HG02798 (cell line): ENCODE data around the gene C2.
"Not testable (repeated sequence)": the region's sequence is repeated elsewhere in the genome, so short reads cannot be mapped to it uniquely, and the experiment has no call there.

Experiments used
- ATAC-seq: cut with Tn5 transposase; IDR thresholded peaks from one replicate; pipeline ENCODE4 v1.9.1; 2021; ENCODE audit warnings: mild to moderate bottlenecking; ENCODE audit not compliant: unreplicated experiment, poor library complexity

The C2 gene

GRCh38 chr6:31972709-31973350, 45.3 kb downstream of the C2 start:
- ATAC-seq: no peak

GRCh38 chr6:31976065-31976464, 48.5 kb downstream of the C2 start:
- not testable (repeated sequence) for ATAC-seq

GRCh38 chr6:31977816-31978431, 50.4 kb downstream of the C2 start:
- ATAC-seq: no peak

GRCh38 chr6:31978831-31979230, 51.3 kb downstream of the C2 start:
- no peak for ATAC-seq

DNA sequence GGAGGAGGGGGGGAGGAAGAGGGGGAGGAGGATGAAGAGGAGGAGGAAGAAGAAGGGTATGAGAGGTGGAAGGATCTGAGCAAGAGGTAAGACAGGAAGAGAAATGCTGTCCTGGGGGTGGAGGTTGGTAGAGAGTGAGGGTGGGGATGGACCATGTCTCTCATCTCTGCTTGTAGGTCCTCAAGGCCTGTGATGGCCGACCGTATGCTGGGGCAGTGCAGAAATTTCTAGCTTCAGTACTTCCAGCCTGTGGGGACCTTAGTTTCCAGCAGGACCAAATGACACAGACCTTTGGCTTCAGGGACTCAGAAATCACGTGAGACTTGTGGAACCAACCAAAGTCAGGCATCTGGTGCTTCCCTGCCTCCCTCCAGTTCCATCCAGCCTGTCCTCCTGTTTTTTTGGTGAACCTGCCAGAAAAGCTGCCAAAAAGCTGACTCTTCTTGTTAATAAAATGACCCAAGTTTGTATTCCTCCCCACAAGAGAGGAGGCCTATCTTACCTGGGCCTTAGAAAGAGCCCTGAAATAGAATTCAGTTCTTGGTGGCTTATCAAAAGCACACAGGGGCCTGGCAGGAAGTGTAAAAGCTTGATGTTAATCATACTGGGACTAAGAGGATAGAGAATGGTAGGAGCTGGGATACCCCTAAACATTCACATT, 51.9 kb downstream of the C2 start:
- ATAC-seq: no peak

DNA sequence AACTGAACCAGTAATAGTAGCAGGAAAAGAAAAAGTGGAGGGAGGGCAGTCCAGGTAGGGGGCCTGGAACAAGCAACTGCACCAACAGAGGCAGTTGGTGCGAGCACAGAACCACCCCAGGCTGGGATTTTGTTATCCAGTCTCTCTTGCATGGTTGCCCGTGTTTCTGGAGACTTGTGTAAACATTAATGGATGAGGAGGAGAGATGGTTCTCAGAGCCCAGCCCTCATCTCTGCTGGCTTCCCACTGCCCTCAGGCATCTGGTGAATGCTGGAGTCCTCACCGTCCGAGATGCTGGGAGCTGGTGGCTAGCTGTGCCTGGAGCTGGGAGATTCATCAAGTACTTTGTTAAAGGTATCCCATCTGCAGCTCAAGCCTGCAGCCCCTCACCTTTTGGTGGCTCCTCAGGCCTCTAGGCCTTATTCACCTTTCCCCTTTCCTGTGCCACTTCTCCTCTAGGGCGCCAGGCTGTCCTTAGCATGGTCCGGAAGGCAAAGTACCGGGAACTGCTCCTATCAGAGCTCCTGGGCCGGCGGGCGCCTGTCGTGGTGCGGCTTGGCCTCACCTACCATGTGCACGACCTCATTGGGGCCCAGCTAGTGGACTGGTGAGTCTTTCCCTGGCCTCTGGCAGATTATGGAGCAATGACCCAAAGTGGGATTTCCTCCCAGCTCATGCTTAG, 52.8 kb downstream of the C2 start:
- ATAC-seq: not testable (repeated sequence)

- ATAC-seq: not testable (repeated sequence)
Measured at GRCh38 chr6:31980998-31981397, 53.5 kb downstream of the C2 start.

- ATAC-seq: not testable (repeated sequence)
Measured at GRCh38 chr6:31981744-31982143, 54.2 kb downstream of the C2 start, which contains the start of gene C4A. Gene C4A, plus strand, starts transcription at chr6:31982057. Its CDS starts 51 bp downstream, at chr6:31982108.

- ATAC-seq: not testable (repeated sequence)
Measured at GRCh38 chr6:31989363-31989762, 61.8 kb downstream of the C2 start.

- not testable (repeated sequence) for ATAC-seq
Measured at GRCh38 chr6:31994421-31994820, 66.9 kb downstream of the C2 start.
